Measurements from ENCODE around the gene CEP19.

- TF ChIP-seq CTCF (IDR thresholded peaks at IDR 0.05 in 4 of 5, conservative IDR thresholded peaks at IDR 0.05 in 1 of 5) (no peak), POLR2A (IDR thresholded peaks at IDR 0.05) (no peak)
Measured at GRCh38 chr3:196740481-196741248, 28.6 kb upstream of the CEP19 start.

All from gastrocnemius medialis (tissue), 4 donors.